GM19395 (cell line): ENCODE data around the gene CDKN1C.
A peak's percentile ranks its signal among the peaks of the same experiment; 100 is the strongest.

Experiments
- ATAC-seq: cut with Tn5 transposase; IDR thresholded peaks from one replicate; pipeline ENCODE4 v1.9.1; 2021; ENCODE audit warnings: mild to moderate bottlenecking, moderate library complexity; ENCODE audit not compliant: unreplicated experiment

CDKN1C gene

GRCh38 chr11:2890466-2891294, 5.1 kb upstream of the CDKN1C start:
- ATAC-seq: no peak

DNA sequence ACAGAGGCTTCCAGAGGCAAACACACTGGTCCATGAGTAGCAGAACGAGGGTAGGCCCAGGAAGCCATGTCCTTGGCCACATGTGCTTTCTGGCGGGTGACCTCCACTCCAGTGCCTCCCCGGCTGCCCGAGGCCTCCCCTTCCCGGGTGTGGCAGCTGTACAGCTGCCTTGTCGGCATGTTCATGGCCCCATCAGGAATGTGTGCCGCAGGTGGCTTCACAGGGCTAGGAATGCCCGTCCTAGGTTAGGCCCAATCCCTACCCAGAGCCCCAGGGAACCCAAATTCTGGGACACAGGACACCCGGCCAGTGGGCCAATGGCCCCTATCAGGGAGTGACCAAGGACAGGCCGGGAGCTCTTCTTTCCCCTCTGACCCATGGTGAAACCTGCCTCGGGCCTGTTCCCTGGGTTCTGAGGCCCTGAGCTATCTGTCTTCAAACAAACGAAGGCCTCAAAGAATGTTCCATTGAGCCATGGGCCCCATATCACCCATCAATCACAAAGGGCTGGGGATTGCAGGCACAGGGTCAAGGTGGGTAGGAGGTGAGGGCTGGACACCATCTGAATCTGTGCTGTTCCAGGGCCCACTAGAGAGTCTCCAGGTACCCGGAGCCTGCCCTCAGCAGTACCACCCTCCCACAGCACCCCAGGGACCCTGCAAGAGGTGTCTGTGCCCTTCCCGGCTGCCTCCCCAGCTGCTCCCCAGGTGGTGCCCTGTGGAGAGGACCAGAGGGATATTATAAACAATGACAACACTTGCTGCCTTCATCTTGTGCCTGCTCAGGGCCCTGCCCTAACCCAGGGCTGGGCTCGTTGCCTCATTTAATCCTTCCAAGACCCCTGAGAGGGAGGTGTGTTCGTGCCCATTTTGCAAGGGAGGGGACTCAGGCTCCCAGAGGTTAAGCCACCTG, 4.0 kb upstream of the CDKN1C start:
- ATAC-seq: no peak

DNA sequence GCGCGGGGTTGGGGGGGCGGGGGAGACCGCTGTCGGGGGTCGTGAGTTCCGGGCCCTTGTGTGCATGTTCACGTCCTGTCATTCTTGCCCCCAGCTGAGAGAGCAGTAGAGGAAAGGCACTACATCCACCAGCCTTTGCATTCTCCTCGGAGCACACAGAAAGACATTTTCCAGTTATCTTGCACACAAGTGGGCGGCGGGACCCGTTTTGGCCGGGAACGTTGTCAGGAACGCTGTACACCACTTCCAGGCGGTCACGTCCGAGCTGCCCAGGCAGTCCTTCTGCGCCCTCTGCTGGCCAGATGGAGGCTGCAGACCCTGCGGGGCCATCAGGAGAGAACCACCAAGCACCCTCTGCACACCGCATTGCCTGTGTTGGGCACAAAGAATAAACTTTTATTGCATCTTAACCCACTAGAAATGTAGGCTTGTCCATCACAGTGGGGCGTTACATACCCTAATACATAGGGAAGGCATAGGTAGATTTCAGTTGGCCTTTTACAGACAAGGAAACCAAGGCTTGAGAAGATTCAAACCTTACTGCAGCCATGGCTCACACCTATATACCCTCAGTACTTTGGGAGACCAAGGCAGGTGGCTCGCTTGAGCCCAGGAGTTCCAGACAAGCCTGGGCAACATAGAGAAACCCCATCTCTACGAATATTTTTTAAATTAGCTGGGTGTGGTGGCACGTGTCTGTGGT, 2.8 kb upstream of the CDKN1C start:
- no peak for ATAC-seq

GRCh38 chr11:2887515-2888195, 2.1 kb upstream of the CDKN1C start:
- no peak for ATAC-seq

DNA sequence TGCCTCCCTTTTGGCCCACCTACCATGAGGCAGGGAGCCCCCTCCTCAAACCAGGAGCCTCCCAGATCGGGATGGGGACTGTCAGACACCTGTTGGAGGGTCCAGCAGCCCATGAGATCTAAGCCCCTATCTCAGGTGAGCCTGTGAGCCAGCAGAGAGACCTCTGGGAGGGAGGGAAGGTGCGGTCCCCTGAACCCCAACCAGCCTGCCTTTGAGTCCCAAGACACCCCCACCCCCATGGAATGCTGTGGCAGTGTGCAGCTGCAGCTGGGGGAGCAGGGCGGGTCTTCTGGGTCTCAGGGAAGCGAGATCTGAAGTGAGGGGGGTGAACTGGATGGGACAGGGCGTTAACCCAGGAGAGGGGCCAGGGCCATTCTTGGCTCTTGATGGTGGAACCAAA, 1.4 kb upstream of the CDKN1C start:
- no peak for ATAC-seq

DNA sequence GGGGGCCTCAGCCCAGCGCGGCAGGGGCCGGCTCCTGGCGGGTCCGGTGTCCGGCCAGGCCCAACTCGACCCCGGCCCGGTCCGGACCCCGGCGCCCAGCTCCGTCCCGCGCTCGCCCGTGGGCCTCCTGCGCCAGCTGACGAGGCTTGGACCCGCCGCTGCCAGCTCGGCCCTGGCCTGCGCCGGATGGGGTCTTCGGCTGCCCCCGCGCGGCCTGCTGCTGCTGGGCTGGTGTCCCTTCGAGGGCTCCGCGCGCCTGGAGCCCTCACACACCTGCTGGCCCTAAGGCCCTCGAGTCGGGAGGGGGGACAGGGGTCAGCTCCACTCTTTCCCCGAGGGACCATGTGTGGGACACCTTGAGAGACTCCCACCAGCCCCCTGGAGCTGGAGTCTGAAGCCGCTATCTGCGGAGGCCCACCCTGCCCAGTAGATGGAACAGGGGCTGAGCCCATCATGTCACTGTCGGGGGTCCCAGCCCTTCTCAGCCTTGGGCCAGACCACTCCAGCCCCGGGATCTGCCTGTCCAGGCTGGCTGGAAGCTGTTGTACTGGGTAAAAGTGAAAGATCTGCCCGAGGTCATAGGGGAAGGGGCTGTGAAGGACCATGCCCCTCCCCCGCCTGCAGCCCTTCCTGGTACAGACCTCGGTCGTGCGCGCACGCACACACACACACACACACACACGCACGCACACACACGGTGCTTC, 768 bp upstream of the CDKN1C start:
- peak; percentile 10 for ATAC-seq

GRCh38 chr11:2885017-2885677, 428 bp downstream of the CDKN1C start:
- no peak for ATAC-seq

DNA sequence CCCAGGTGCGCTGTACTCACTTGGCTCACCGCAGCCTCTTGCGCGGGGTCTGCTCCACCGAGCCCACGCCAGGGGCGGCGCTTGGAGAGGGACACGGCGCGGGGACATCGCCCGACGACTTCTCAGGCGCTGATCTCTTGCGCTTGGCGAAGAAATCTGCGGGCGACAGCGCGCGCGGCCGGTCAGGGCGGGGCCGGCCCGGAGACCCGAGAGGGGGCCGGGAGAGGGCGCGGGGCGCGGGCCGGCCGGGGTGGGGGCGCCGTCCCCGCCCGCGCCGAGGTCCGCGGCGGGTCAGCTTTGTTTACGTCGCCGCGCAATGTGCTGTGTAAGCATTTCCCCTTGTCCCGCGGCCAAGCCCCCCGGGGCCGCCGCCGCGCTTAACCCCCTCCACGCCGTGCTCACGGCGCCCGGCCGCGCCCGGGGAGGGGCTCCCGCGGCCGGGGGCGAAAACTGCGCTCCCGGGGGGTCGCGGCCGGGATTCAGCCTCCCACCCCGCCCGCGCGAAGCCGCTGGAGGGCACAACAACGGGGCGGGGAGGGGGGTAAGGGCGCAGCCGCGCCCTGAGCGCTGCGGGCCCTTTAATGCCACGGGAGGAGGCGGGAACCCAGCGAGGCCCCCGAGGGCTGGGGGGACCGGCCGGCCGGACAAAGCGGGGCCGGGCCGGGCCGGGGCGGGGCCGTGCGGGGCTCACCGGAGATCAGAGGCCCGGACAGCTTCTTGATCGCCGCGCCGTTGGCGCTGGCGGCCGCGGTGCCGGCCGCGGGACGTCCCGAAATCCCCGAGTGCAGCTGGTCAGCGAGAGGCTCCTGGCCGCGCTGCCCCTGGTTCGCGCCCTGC, 1.4 kb downstream of the CDKN1C start:
- no peak for ATAC-seq

- no peak for ATAC-seq
Measured at GRCh38 chr11:2883640-2883978, 2.0 kb downstream of the CDKN1C start.

GRCh38 chr11:2882396-2883110, 3.0 kb downstream of the CDKN1C start:
- no peak for ATAC-seq

DNA sequence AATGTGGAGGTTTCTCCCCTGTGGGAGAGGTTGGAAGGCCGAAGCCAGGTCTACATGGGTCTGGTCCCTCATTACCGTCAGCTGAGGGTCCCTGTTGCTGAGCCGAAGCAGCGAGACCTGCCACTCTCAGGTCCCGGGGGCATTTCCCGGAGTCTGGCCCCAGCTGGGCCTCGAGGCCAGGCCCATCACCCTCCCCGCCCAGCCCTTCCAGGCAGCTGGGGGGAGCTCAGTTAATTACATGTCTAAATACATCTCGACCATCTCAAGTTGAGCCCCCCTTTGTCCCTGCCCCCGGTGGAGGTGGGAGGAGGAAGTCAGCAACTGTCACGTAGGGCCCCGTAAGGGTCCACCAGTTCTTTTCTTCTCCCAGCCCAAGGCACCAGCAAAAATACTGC, 3.6 kb downstream of the CDKN1C start:
- ATAC-seq: no peak

- no peak for ATAC-seq
Measured at GRCh38 chr11:2881076-2881980, 4.2 kb downstream of the CDKN1C start.

GRCh38 chr11:2880646-2881045, 4.9 kb downstream of the CDKN1C start:
- ATAC-seq: no peak

DNA sequence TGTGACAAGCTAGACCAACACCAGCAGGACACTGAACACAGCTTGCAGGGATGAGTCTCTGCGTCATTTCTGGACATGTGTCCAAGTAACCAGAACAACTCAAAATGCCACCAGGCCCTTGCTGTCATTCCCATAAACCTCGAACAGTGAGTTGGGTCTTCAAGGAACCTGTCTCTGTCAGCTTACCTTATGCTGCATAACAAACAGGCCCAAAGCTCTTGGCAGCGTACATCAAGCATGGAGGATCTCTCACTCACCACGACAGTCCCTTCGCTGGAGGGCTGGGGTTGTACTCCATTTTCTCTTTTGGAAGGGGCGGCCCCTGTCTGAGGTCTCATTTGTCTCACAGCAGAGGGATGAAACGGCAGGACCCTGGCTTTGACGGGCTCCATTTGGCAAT, 6.8 kb downstream of the CDKN1C start:
- ATAC-seq: no peak

DNA sequence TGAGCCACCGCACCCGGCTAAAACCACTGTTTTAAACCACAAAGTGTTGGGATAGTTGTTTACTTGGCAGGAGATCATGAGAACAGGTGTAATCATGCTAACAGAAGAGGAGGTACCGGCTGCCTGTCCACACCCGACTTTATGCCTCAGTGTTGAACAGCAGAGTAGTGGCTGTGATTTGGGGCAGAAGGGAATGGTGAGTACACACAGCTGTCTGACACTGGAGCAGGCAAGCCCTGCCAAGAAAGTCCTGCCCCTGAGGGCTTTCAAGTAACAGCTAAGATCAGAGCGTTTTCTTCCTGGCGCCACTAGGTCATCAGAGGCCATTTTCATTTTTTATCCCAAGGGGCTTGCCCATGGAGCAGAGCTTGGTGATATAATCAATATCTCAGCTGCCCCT, 8.1 kb downstream of the CDKN1C start:
- ATAC-seq: no peak

DNA sequence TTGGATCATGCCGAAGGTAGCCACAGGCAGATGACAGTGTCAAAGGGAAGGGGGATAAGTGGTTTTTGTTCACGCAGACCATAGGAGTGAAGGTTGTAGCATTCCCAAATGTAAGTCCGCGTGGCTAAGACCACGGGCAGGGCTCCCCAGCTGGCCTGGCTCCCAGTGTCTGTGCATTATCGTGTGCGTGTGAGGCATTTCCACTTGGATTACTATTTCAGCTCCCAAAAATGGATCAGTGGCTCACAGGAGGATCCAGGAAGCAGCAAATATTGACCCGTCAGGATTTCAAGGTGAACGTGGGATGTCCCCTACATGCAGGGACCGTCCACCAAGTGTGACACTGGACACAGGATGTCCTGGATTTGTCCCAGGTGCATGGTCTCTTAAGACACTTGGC, 10.6 kb downstream of the CDKN1C start:
- ATAC-seq: no peak

DNA sequence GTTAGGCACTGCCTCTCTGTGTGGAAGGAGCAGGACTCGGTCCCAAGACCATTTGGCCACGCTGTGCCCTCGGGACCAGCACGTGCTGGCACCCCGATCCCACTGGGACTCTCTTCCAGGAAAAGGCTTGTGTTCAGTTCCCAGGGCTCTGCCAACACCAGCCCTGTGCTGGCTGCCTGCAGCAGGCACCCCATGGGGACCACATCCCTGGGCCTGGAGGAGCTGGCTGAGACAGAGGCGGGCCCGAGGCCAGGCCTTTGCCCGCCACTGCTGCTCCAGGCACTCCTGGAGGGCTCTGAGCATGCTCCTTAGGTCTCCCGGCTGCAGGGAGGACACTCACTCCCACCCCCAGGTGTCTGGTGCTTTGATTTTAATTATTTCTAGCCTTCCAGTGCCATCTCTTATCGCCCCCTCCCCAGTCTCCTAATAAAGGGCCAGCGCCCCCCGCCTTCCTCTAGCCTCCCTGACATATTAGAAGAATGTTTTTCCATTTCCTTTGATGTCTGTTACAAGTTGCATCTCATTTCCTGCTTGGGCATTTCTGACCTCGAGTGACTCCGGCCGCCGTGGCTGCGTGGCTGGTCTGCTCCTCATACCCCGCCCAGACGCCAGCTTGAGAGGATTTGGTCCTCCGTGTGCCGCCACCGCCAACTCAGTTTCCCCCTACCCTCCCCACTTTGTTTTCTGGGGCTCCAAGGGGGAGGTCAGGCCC, 14.4 kb downstream of the CDKN1C start:
- no peak for ATAC-seq
